22Rv1 (cell line): ENCODE measurements around the gene KNDC1.

Experiments used
- CTCF ChIP-seq: fragments of 450-650 bp; IDR thresholded peaks from 2 replicates; pipeline ENCODE4 v1.5.1; 2017; ENCODE audit warnings: mild to moderate bottlenecking
- ZFX ChIP-seq: fragments of 450-650 bp; IDR thresholded peaks from 2 replicates; pipeline ENCODE4 v1.6.1; 2017; ENCODE audit warnings: antibody characterized with exemption, borderline replicate concordance

GRCh38 chr10:133230387-133231195 is 70.6 kb downstream of the KNDC1 start:
- TF ChIP-seq CTCF (no peak), ZFX (no peak)
